ENCODE results near the gene DCTN3.

DNA sequence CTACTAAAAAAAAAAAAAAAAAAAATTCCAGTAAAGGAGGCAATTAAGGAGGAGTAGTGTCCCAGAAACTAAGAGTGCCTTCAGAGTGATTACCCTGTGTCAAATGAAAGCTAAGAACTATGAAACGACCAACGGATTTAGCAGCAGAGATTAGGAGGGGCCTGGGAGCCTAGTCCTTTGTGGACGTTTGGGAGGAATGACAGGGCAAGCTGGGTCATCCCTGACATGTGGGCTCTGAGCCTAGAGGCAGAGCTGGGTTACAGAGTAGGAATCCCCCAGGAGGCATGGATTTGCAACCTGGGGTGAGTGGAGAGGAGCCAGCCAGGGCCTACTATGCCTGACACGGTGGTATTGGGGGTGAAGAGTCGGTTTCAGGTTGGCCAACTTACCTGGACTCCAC, 12.9 kb upstream of the DCTN3 start:
- TF ChIP-seq EZH2phosphoT487 (IDR thresholded peaks at IDR 0.05; ENCODE audit: insufficient read depth, low read depth) = no peak
- TF ChIP-seq EZH2 (IDR thresholded peaks at IDR 0.05; ENCODE audit: insufficient read depth, poor library complexity, severe bottlenecking) = no peak

Measured in GM23248 (cell line).